ENCODE data around the gene SLIT3.

Gene SLIT3

GRCh38 chr5:169067751-169068173 lies 233.2 kb downstream of the SLIT3 start:
- DNase-seq, result no peak

- no peak for DNase-seq
These were observed 235.5 kb downstream of the SLIT3 start for GRCh38 chr5:169065400-169065799.

GRCh38 chr5:169064093-169064492 lies 236.8 kb downstream of the SLIT3 start:
- DNase-seq, result no peak

GRCh38 chr5:169063316-169063953 lies 237.5 kb downstream of the SLIT3 start:
- DNase-seq, result no peak

- DNase-seq, result no peak
These were observed 238.2 kb downstream of the SLIT3 start for GRCh38 chr5:169062690-169063089.

GRCh38 chr5:169054506-169054905 lies 246.4 kb downstream of the SLIT3 start:
- DNase-seq, result no peak

- no peak for DNase-seq
These were observed 248.7 kb downstream of the SLIT3 start for GRCh38 chr5:169052207-169052606.

GRCh38 chr5:169051351-169051750 lies 249.6 kb downstream of the SLIT3 start:
- DNase-seq, result no peak

GRCh38 chr5:169050636-169051035 lies 250.3 kb downstream of the SLIT3 start:
- no peak for DNase-seq

- DNase-seq, result no peak
These were observed 250.8 kb downstream of the SLIT3 start for GRCh38 chr5:169050146-169050571.

GRCh38 chr5:169049712-169050111 lies 251.2 kb downstream of the SLIT3 start:
- no peak for DNase-seq

- DNase-seq, result no peak
These were observed 252.5 kb downstream of the SLIT3 start for GRCh38 chr5:169048181-169049125.

GRCh38 chr5:169044962-169045361 lies 256.0 kb downstream of the SLIT3 start:
- no peak for DNase-seq

- DNase-seq, result no peak
These were observed 259.8 kb downstream of the SLIT3 start for GRCh38 chr5:169041180-169041579.

GRCh38 chr5:169039592-169039991 lies 261.3 kb downstream of the SLIT3 start:
- no peak for DNase-seq

GRCh38 chr5:169037466-169037865 lies 263.5 kb downstream of the SLIT3 start:
- no peak for DNase-seq

GRCh38 chr5:169036079-169036805 lies 264.7 kb downstream of the SLIT3 start:
- no peak for DNase-seq

- DNase-seq, result no peak
These were observed 271.2 kb downstream of the SLIT3 start for GRCh38 chr5:169029661-169030274.

- DNase-seq, result no peak
These were observed 271.9 kb downstream of the SLIT3 start for GRCh38 chr5:169029037-169029436.

- DNase-seq, result no peak
These were observed 273.4 kb downstream of the SLIT3 start for GRCh38 chr5:169027501-169028061.

- DNase-seq, result no peak
These were observed 275.4 kb downstream of the SLIT3 start for GRCh38 chr5:169025491-169025890.

GRCh38 chr5:169024421-169024820 lies 276.5 kb downstream of the SLIT3 start:
- DNase-seq, result no peak

- no peak for DNase-seq
These were observed 278.2 kb downstream of the SLIT3 start for GRCh38 chr5:169022718-169023117.
